SKM-1 treated with dmso at 0.1 percent for 144 hours (cell line): ENCODE measurements around the gene ZBTB12.
"Not testable (repeated sequence)": the region's sequence is repeated elsewhere in the genome, so short reads cannot be mapped to it uniquely, and the experiment has no call there.

Source experiments
- DNase-seq: peaks from one replicate; lab custom pipeline; 2025; ENCODE audit not compliant: unreplicated experiment; lab: John Stamatoyannopoulos, UW

Gene ZBTB12

DNA sequence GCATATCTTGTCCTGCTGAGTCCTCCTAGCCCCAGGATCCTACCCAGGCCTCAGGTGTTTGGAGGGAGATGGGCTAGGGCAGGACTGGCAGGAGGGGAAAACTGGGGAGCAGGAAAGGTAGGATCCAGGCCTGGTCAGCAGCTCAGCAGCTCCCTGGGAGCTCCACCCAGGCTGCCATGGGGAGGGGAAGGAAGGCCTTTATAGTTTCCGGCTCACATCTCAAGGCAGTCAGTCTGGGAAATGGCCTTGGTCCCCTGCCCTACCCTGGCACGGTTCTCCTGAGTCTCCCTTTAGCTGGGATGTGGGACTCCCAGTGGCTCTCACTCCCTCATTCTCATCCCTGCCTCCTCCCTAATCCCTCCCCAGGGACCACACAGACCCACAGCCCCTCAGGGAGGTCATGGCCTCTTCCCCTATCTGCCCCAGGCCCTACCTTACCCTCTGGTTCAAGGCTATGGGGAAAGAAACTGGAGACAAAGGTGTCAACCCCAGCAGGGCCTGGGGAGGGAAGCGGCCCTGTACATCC, 24.7 kb downstream of the ZBTB12 start:
- no peak for DNase-seq

GRCh38 chr6:31876357-31876756, 25.5 kb downstream of the ZBTB12 start:
- no peak for DNase-seq

DNA sequence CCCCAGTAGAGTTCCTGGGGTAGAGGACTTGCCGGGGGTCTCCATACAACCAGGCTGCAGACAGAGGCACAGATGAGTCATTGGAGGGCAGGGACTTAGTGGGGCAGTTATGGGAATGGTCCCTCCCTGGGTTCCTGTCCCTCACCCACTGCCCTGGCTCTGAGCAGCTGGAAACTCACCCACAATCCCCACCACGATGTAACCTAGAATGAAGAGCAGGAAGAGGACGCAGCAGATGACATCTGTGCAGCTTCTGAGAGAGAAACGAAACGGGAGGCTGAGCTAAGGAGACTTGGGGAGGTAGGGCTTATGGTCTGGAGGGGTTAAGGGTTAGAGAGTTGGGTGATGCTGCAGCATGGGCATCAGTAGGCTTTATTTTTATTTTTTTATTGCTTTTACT, 26.0 kb downstream of the ZBTB12 start:
- no peak for DNase-seq

- DNase-seq = no peak
Observed at GRCh38 chr6:31874836-31875572, 26.9 kb downstream of the ZBTB12 start.

DNA sequence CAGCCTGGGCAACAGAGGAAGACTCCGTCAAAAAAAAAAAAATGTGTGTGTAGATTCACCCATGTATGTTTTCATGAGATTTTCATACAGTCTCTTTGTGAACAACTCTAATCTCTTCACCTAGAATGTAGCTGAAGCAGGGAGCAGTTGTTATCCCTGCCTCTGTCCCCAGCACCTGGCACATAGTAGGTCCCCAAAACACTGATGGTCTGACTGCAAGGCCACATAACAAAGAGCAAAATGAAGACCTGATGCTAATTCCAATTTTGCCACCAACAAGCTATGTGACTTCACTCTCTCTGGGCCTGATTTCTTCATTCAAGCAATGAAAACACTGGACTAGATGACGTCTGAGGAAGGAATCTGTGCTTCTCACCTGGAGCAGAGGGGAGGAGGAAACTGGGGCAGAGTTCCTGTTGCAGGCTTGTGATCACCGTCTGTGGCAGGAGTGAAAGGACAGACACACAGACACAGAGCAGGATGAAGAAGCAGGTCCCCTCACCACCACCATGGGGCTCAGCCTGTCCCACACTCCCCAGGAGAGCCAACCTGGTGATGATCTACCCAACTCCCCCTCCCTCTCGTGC, 27.7 kb downstream of the ZBTB12 start:
- DNase-seq = no peak

- no peak for DNase-seq
Observed at GRCh38 chr6:31871046-31871659, 30.7 kb downstream of the ZBTB12 start.

- no peak for DNase-seq
Observed at GRCh38 chr6:31870385-31870921, 31.4 kb downstream of the ZBTB12 start.

DNA sequence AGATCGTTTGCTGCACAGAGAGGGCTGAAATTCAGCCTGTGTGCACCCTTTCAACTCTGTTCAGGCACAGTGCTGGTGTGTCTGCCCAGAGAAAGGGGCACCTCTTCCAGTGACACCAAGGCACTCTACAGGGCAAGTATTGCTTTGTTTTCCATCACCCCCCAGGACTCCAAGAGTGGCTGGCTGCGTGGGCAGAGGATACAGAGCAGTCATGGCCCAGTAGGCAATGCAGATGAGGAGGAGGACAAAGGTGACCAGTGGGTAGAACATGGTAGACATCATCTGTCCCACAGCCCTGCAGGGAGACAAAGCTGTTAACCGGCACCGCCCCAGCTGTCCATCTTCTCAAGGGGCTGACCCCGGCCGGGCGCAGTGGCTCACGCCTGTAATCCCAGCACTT, 32.5 kb downstream of the ZBTB12 start:
- DNase-seq = no peak

GRCh38 chr6:31868658-31868971, 33.3 kb downstream of the ZBTB12 start:
- DNase-seq = not testable (repeated sequence)

DNA sequence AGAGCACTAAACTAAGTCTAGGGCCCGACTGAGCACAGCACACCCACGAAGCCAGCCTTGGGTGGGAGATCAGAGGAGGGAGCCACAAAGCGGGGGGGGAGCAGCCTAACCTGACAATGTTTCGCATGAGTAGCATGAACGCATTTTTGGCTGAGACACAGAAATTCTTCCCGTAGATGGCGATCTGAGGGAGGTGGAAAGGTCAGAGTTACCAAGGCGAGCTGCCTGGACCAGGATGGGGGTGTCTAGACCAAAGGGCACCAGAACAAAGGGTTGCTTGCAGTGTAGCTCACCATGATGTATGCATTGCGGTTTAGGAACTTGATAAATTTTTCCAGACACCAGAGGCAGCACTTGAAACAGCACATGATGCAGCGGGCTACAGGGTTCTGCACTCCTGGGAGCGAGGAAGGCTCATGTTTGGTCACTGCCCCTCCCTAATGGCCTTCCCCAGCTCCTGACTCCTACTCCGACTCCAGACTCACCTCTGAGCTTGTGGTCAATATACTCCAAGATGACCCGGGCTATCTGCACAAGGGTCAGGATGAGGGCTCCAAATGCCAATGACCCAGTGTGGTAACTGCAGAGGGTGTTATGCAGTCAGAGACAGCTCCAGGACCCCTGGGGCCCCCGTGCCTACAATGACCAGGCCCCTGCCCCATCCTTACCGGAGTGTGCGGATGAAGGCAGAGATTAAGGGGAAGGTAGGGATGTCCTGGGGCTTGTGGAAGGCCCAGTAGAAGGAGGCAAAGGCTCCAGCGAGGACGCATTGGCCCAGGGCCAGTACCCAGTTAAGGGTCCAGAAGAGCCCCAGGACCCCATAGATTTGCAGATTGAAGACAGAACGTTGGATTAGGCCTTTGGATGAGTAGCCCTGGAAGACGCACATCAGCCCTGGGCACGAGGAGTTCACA, 36.4 kb downstream of the ZBTB12 start:
- no peak for DNase-seq

GRCh38 chr6:31864818-31865204, 37.1 kb downstream of the ZBTB12 start:
- DNase-seq = no peak

GRCh38 chr6:31864123-31864562, 37.7 kb downstream of the ZBTB12 start:
- DNase-seq = not testable (repeated sequence)

GRCh38 chr6:31862344-31863235, 39.3 kb downstream of the ZBTB12 start, which contains the start of gene NEU1:
Gene NEU1, minus strand, starts transcription at chr6:31862821. Its CDS starts 45 bp downstream, at chr6:31862776.
- DNase-seq = peak; percentile 100

DNA sequence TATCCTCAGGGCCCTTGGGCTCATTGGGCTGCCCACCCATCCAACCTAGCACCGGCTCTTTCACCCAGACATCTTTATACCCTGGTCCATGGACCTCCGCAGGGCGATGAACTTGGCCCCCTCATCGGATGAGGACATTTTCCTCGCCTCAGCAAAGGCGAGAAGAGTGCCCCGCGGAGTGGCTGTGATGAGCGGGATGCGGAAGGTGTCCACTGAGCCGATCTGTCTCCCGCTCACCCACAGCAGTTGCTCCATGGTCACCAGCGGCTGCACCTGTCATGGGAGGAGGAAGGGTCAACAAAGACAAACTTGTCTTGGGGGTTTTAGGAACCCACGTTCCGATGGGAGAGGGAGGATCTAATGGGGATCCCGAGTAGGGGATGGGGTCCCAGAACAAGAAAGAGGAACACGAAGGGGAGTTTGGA, 40.0 kb downstream of the ZBTB12 start:
- no peak for DNase-seq

GRCh38 chr6:31861150-31861549, 40.7 kb downstream of the ZBTB12 start:
- DNase-seq = no peak

GRCh38 chr6:31860349-31860748, 41.5 kb downstream of the ZBTB12 start:
- DNase-seq = no peak

- DNase-seq = no peak
Observed at GRCh38 chr6:31859923-31860322, 42.0 kb downstream of the ZBTB12 start.

DNA sequence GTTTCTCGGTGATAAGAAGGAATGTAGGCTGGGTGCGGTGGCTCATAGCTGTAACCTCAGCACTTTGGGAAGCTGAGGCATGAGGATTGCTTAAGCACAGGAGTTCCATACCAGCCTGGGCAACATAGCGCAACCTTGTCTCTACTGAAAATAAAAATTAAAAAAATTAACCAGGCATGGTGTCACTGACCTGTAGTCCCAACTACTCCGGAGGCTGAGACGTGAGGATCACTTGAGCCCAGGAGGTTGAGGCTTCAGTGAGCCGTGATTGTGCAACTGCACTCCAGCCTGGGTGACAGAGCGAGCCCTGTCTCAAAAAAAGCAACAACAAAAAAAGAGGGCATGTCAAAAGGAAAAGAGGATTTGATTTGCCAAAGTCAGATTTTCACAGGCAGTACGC, 43.2 kb downstream of the ZBTB12 start:
- DNase-seq = no peak

GRCh38 chr6:31857774-31858173, 44.1 kb downstream of the ZBTB12 start:
- DNase-seq = not testable (repeated sequence)
